GM21528 (cell line): ENCODE measurements around the gene PPM1H.

Source experiments
- ATAC-seq: cut with Tn5 transposase; IDR thresholded peaks from one replicate; pipeline ENCODE4 v1.9.1; 2021; ENCODE audit warnings: mild to moderate bottlenecking, moderate library complexity; ENCODE audit not compliant: unreplicated experiment, low FRiP score

Gene PPM1H

DNA sequence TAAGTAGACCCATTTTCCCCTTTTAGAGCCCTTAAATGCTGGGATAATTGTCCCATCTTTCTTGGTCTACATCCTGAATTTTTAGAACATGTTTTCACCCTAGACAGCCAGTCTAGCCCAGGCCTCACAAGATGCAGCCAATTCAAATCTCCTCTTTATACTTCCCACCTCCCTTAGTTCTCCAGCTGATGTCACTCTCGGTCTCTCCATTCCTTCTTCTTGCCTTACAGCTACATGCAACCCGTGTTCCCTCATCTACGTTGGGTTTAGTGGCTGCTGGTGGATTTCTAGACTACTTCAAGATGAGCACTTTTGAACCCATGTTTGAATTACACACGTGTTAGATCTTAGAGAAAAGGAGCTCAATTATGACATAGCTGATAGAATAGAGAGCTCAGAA is 132.0 kb downstream of the PPM1H start:
- ATAC-seq = no peak

DNA sequence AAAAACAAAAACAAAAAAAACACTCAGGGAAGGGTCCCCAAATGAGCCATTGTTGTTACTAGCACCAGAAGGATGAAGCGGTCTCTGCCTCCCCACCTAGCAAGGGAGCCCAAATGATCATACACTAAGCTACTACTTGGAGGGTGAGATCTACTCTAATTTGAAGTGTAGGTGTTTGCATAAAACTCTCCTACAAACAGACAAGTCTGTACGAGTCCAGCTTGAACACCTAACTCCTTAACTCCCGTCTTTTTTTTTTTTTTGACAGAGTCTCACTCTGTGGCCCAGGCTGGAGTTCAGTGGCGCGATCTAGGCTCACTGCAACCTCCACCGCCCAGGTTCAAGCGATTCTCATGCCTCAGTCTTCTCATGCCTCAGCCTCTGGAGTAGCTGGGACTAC is 132.6 kb downstream of the PPM1H start:
- ATAC-seq = no peak

DNA sequence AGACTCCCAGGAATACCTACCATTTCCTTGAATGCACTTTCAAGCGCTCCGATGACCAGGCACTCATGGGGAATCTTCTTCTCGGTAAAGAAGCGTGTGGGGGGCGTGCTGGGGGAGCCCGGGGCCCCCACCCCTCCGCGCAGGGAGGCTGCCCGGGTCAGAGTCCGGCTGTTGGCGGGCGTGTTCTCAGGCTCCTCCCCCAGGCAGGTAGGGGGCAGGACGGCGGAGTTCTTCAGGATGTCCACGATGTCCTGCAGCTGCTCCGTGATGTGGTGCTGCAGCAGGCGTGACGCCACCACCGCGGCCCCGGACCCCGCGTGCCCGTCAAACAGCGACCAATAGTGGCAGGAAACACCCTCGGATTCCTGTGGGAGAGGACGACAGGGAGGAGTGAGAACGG is 133.2 kb downstream of the PPM1H start:
- no peak for ATAC-seq

DNA sequence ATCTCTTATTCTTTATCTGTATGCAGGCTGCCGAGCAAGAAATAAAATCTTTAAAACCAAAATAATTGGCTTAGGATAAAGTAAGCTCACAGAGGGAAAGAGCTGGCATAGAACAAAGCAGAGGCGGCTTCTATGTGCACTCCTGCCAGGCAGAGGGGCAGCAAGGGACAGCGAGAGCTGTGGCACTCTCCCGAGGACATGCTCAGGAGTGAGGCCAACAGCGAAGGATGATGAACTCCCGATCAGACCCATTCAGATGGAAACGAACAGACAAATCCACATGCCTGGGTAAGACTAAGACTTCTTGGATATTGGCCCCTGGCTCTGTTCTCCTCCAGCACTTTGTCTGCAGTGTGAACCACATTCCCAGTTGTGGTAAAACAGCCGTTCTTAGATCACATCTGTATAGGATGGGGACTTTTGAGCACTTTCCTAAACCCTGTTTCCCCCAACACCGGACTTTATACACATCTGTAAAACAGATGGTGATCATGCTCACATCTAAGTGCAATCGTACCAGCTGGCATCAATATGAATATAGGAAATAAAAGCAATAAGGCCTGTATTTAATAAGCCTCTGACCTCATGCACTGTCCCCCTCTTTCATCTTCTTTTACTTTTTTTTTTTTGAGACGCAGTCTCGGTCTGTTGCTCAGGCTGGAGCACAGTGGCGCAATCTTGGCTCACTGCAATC is 134.1 kb downstream of the PPM1H start:
- ATAC-seq = no peak

DNA sequence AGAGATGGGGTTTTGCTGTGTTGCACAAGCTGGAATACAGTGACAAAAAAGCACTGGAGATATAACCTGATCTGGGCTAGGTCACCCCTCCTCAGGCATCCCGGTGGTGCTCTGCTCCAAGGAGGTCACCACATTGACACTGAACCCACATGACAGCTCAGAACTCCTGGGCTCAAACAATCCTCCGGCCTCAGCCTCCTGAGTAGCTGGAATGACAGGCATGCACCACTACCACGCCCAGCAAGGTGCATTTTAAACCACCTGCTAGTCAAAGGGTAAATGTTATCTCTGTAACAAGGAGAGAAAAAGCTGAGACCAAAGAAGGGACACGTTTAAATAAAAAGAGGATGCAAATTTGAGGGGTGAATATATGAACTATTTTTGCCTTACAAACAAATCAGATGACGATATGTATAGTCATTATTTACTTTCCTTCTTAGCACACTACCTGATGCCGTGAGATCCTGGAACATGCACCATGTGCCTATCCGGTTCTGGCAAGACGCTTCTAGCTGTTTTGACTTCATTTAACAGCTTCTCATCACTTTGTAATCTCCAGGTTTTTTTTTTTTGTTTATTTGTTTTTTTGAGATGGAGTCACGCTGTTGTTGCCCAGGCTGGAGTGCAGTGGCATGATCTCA is 135.1 kb downstream of the PPM1H start:
- ATAC-seq = no peak

DNA sequence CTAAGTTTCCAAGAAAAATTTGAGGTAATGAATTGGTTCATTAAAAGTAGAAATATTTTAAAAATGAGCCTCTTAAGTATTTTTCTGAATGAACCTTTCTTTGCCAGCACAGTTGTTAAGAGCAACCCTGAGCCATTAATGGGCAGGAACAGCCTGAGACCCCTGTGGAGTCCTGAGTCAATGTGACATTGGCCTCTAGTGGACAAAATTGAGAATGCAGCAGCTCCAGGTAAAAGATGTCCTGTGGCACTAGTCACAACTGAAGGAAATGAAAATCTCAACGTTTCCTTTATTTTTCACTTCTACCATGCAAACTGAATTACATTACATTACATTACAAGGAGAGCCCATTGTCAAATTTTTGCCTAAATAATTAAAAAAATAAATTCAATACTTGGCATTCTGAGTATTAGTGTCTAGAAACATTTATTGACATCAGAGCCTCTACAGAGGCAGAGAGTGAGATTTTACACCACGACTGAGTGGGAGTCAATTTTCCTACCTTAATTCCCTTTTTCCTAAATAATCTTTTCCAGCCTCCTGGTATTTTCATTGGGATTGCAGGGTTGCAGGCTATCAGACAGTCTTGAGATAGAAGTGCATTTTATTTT is 135.7 kb downstream of the PPM1H start:
- peak; percentile 82 for ATAC-seq

DNA sequence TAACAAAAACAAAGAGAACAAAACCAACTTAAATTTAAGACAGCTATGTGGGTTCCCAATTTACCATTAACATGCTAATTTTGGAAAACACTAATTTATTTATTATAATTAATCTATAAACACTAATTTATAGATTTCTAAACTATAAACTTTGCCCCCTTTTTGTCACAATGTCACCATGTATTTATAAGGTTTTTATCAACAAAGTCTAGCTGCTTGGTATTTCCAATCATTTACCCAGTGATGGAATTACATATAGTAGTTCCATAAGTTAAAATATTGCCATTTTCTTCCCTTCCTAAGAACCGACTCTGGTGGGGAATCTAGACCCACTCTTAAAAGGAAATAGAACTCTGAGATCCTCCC is 140.7 kb downstream of the PPM1H start:
- ATAC-seq = no peak

DNA sequence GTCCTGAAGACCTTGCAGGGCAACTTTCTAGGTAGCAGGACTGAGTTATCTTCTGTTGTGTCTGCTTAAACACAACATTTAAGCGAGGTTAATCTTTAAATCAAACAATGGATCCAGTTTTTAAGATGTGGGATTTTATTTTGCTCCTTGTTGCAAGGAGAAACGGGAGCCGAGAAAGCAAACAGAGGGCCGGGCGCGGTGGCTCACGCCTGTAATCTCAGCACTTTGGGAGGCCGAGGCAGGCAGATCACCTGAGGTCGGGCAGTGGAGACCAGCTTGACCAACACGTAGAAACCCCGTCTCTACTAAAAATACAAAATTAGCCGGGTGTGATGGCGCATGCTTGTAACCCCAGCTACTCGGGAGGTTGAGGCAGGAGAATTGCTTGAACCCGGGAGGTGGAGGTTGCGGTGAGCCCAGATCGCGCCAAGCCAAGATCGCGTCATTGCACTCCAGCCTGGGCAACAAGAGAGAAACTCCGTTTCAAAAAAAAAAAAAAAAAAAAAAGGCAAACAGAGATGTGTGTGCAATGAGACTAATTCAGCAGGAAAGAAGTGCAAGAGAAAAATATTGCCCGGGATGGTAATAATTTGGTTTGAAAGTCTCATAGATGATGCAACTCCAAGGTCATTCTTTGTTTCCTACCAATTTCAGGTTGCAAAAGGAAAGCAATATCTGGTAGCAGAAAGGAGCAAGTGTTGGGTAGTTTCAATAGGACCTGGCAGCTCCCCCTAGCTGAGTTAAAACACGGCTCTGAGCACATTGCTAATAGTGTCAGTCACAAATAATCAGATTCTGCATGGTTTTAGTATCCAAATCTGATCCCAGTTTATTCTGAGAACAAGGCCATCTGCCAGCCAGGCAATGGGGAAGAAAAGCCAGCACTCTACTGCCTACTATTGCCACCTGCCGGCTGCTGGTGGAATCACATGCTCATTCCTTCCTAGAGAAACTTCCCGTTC is 141.4 kb downstream of the PPM1H start:
- ATAC-seq = peak; percentile 68

DNA sequence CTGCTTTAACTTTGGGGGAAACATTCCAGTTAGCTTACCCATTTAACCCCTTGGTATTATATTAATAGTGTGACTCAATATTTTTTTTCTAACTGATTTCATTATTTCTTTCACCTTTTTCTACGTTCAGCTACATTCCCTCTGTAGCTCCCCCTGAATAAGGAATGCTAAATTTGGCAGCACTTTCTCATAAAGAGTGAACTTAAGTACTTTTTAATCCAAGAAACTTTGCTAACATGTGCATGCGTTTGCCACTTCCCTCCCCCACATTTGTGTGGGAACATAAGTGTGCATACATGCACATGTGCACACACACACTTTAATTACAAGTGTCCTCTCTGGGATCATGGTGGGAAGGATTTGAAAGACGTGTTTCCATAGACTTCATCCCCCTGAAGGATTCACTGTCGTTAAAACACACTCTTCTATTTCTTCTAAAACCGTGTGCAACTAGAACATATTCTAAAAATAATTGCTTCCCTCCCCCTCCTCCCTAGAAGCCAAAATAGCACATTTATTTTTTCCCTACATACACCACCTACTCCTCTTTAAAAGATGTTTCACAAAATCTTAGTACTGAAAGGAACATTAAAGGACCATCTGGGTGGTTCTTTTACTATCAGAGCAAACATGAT is 142.6 kb downstream of the PPM1H start:
- ATAC-seq = no peak

DNA sequence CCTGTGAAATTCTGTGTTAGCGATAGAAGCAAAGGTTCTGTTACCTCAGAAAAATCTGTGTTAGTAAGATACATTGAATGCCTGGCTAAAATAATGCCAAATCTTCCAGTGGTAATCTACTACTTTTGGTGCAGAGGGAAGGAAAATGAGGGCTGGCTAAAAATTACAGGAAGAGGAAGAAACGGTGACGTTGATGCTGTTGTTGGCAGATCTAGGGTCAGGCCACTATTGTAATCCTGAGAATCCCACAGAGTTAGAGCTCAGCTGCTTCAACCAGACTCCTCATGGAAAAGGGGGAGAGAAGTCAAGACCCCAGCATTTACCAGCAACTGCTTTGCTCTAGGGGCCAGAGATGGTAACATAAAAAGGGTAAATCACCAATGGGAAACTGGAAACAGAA is 145.1 kb downstream of the PPM1H start:
- no peak for ATAC-seq

DNA sequence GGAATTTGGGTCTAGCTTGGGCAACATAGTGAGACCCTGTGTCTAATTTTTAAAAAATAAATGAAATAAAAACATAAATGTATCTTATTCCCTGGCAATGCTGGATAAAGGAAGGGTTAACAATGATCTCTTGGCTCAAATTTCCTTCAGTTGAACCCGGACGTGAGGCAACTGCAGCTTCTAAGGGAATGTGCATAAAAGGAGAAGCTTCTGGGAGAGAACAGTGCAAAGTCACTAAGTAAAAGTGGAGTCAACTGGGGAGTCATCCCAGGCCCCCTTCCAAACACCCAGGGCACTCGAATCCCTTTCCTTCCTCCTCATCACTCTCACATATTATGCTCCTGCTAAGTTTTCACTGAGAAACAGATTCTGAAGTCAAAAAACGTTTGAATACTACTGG is 147.3 kb downstream of the PPM1H start:
- ATAC-seq = no peak

DNA sequence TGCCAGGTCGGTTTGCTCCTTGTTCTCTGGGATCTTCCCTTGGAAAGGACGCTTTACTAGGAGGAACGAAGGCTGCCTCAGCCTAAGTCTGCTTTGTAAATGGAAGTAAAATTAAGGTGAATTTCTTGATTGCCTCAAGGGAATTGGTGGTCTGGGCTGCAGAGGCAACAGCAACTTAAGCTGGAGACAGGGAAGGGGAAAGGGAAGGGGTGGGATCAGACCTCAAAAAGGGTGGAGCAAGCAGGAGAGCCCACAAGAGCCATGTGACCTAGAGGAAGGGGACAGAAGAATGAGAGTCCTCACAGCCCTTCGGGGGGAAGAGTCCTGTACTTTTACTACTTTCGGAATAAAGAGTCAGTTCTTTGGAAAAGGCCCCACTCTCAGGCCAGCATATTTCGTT is 147.9 kb downstream of the PPM1H start:
- ATAC-seq = no peak

DNA sequence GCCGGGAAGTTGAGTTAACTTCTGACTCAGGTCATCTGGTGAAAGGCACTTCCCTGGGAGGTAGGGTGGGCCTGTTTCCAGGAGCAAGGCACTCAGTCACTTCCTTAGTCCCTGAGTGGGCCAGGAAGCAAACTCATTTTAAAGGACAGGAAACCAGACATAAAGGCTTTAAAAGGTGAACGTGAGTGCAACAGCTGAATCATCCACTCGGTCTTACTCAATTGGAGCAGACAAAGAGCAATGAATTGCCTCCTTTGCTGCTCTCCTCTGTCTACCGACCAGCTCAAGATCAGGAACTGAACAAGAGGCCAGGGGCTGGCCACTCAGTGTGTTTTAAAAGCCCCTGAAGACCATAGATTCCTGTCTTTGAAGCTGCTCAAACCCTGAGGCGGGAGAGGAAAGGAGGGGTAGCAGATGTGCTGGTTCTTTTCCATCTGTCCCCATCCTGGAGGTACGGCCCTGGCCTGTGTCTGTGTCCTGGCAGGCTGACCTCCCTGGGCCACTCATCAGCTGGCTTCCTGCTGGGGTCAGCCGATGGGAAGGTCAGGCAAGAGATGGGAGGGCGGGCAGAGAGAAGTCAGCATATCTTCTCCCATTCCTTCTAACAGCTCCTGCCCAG is 148.9 kb downstream of the PPM1H start:
- ATAC-seq = no peak

DNA sequence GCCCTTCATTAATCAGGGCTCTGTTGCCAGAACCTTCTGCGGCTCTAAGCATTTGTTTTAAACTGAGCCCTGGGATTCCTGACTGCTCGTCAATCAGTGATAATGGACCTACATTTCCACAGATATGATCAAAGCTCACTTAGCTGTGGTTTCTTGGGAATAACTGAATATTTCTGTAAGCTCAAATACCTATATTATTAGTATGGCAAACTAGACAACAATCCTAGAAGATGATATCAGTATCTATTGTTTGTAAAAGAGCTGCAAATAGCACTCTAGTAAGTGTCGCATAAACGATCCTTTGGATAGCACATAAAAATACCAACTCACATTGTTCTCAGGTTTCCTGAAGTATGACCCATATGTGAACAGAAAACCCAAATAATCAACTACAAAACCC is 150.4 kb downstream of the PPM1H start:
- no peak for ATAC-seq

DNA sequence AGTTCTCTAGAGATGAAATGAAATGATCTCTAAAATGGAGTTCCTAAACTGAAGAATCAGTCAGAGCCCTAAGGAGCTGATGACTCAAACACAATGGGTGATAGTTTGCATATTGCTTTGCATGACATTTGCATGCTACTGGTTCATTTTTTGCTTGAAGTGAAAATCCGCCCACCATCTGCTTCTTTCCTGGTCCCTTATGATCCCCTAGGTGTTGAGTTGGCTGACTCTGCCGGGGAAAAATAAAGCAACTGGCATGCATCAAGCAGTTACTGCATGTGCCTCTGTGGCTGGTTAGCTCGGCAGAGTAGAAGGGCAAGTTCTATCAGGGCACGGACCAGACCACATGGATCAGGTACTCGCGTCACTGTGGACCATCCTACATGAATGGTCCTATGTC is 151.1 kb downstream of the PPM1H start:
- ATAC-seq = no peak

DNA sequence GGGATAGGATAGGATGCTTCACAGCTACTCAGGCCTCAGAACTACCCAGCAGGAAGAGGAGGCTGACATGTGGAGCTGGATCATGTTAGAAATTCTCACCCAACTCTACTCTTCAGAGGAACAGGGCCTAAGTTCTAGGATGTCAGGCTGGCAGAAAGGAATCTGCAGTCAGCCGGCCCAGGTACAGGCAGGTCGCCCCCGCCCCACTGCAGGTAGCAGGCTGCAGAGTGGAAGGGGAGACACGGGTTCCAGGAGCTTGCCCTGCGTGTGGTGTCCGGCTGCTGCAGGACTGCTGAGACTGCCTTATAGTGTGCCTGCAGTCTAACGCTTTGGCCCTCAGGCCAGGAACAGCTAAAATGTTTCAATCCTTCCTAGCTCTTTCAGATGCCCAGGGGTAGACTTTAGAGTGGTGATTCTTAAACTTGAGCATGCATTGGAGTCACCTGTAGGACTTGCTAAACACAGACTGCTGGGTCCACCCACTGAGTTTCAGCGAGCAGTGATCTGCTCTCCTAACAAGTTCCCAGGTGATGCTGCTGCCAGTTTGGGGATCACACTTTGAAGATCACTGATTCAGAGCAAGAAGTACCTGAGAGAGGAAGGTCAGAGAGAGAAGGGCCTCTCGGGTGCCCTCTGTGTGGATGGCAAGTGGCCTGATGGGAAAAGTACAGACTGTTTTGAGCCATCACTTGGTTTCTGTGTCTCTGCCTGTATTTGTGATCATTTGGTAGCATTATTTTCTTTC is 153.6 kb downstream of the PPM1H start:
- no peak for ATAC-seq

DNA sequence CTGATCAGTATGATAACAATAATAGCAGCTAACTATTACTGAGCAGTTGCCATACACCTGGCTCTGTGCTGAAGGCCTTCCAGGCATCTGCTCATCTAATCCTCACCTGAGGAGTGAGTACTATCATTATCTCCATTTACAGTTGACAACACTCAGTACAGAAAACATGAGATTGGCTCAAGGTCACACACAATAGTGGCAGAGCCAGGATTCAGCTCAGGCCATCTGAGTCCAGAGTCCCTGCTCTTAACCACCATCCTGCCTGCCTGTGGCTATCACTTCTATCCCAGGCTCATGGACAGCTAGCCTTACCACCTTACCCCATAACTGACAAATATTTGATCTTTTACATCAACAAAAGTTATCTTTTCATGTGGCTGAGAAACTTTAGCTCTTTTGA is 155.5 kb downstream of the PPM1H start:
- ATAC-seq = no peak

DNA sequence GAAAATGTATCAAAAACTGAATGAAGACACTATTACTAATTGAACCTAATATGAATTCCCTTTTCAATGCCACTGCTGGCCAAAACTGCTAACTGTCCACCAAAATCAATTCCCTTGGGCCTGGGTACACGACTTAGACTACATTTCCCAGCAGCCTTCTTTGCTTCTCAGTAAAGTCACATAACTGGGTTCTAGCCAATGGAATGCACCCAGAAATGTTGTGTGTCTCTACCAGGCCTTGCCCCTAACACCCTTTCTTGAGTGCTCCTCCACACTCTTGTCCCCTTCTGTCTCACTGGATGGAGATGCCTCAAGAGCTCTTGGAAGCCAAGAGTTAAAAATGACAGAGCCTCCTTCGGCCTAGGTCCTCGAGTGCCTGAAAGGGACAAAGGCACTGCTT is 156.8 kb downstream of the PPM1H start:
- no peak for ATAC-seq

DNA sequence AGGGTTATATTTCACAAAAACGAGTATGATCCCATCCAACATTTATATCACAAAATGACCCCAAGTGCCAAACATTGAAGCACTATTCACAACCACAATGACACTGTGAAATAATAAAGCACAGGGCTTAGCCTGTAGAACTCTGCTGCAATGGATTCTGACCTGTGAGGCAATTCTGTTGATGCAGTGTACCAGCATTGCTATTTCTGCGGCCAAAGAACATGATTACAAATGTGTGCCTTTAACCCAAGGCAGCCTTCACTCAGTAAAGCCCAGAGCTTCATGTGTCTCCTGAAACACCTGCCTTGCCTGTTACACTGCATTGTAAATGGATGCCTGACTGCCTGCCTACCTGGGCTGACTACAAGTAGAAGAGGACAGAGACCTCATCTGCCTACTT is 158.0 kb downstream of the PPM1H start:
- no peak for ATAC-seq
